ENCODE results near the gene DAGLB. TPM values are rescaled to one million over a fixed set of nuclear protein-coding genes. Genes with fewer than 3 reads are reported as not detected.
A peak's percentile ranks its signal among the peaks of the same experiment; 100 is the strongest.

The DAGLB gene
- total and polyA plus RNA-seq, 2 of the 8 experiments (the other 6 are each of a cell fraction or from before 2014, with no cell fraction given) = 27.0 to 39.6 TPM

- POLR2A ChIA-PET (ENCODE audit: partially characterized antibody) = interaction anchor here (0.9 to 1.7 kb wide), 4 partner anchors 9 to 27 kb away, joined by 3 to 10 read pairs (median 6); no protein-coding TSS in a partner anchor
- Histone ChIP-seq H3K27ac (ENCODE audit: low read depth, low read length) (peak overlapping the region; percentile 1; the same call in 1 of the 2 replicates), H2BK15ac (ENCODE audit: low read length) (no peak overlapping the region)
- TF ChIP-seq HDAC6 (IDR thresholded peaks at IDR 0.05; ENCODE audit: low read depth, low read length) (no peak), JUN (IDR thresholded peaks at IDR 0.05; ENCODE audit: low read depth, low read length) (no peak), ATF3 (IDR thresholded peaks at IDR 0.05; ENCODE audit: insufficient read depth, low read depth, low read length) (no peak), USF2 (IDR thresholded peaks at IDR 0.05; ENCODE audit: low read length) (peak; percentile 60), TAF7 (optimal IDR thresholded peaks at IDR 0.05; ENCODE audit: borderline replicate concordance, low read depth, low read length) (no peak), CBX8 (IDR thresholded peaks at IDR 0.05; ENCODE audit: borderline replicate concordance, low read depth, low read length) (no peak), BACH1 (IDR thresholded peaks at IDR 0.05; ENCODE audit: low read length) (no peak), RXRA (IDR thresholded peaks at IDR 0.05; ENCODE audit: insufficient read depth, low read depth, low read length) (no peak), ZNF274 (IDR thresholded peaks at IDR 0.05; ENCODE audit: borderline replicate concordance, extremely low read depth, low read length) (no peak), SP4 (IDR thresholded peaks at IDR 0.05; ENCODE audit: low read length) (no peak), SIN3A (conservative IDR thresholded peaks at IDR 0.05 in 1 of 2, IDR thresholded peaks at IDR 0.05 in 1 of 2; ENCODE audit: low read depth in 1 of 2, low read length in 2 of 2) (no peak)
These were observed 31.1 kb downstream of the DAGLB start for GRCh38 chr7:6416516-6417145.

More at GRCh38 chr7:6416516-6417145, 31.1 kb downstream of the DAGLB start:
- H3K4me1 ChIP-seq (replicated peaks in 1 of 4; ENCODE audit: control insufficient read depth in 3 of 4, insufficient read depth in 4 of 4, low read length in 3 of 4) = peaks cover 0 to 3% (median 0%) of the 10 kb centered on the region in 4 experiments; a peak in 1 of 7 replicates
- H3K9me3 ChIP-seq (ENCODE audit: insufficient read depth in 2 of 2, low read depth in 1 of 2, low read length in 1 of 2) = peaks cover 2 to 3% of the 10 kb centered on the region in 2 experiments
- no peak overlapping the region for H2BK120ac ChIP-seq (replicated peaks; ENCODE audit: low read depth, low read length)
- H3K23me2 ChIP-seq (ENCODE audit: low read depth, low read length) = no peaks in the 10 kb centered on the region
- H4K91ac ChIP-seq (replicated peaks; ENCODE audit: insufficient read length, low read length) = no peak overlapping the region
- H2BK12ac ChIP-seq (ENCODE audit: low read depth, low read length) = no peak overlapping the region
- no peak overlapping the region for H3K4me3 ChIP-seq (ENCODE audit: extremely low read depth in 1 of 4, insufficient read depth in 2 of 4, low read depth in 3 of 4, low read length in 4 of 4)
- H3K9ac ChIP-seq (replicated peaks in 1 of 4; ENCODE audit: extremely low read depth in 1 of 4, low read depth in 3 of 4, low read length in 3 of 4) = no peak overlapping the region
- no peak overlapping the region for H2BK20ac ChIP-seq (ENCODE audit: low read length)
- no peak overlapping the region for H4K5ac ChIP-seq (ENCODE audit: insufficient read length, low read depth, low read length)
- no peak overlapping the region for H2BK5ac ChIP-seq (ENCODE audit: low read depth, low read length)
- H4K20me1 ChIP-seq (replicated peaks in 1 of 2; ENCODE audit: control insufficient read depth in 1 of 2, insufficient read depth in 2 of 2, low read length in 2 of 2) = peaks cover 5 to 12% of the 10 kb centered on the region in 2 experiments
- FAIRE-seq (no peak), DNase-seq (ENCODE audit: low read depth in 1 of 2, low spot score in 2 of 2) (peak; percentile 34 to 76)
- no peak overlapping the region for H4K8ac ChIP-seq (ENCODE audit: extremely low read depth, insufficient read depth, low read length)
- H2AK5ac ChIP-seq (ENCODE audit: low read depth, low read length) = no peak overlapping the region
- peak overlapping the region in 1 of 2 experiments; percentile 10; a peak in 1 of 4 replicates for H3K4me2 ChIP-seq (ENCODE audit: insufficient read depth in 1 of 2, low read depth in 2 of 2, low read length in 2 of 2)
- WGBS, 2 experiments (ENCODE audit: extremely low coverage in 1 of 2, insufficient coverage in 1 of 2, insufficient read length in 1 of 2, insufficient replicate concordance in 2 of 2, low coverage in 1 of 2, low lambda C conversion rate in 2 of 2, missing lambda C conversion rate in 1 of 2) = 91% methylated on average over 23 of the region's 23 CpGs; no CpG with 5 or more reads in 1 of the 2 experiments
- H3K36me3 ChIP-seq (ENCODE audit: control insufficient read depth in 2 of 4, insufficient read depth in 4 of 4, low read length in 3 of 4) = peaks cover 19 to 67% (median 30%) of the 10 kb centered on the region in 4 experiments
- no peak overlapping the region for H2AFZ ChIP-seq (ENCODE audit: low read length)
- no peaks in the 10 kb centered on the region for H3K79me2 ChIP-seq (ENCODE audit: control insufficient read depth in 1 of 2, insufficient read depth in 2 of 2, low read length in 2 of 2)
- H3K27me3 ChIP-seq (replicated peaks in 1 of 4; ENCODE audit: control insufficient read depth in 3 of 4, extremely low read depth in 1 of 4, insufficient read depth in 3 of 4, low read length in 3 of 4) = no peaks in the 10 kb centered on the region
- no peak overlapping the region for H3K14ac ChIP-seq (ENCODE audit: insufficient read length)
- H3K4ac ChIP-seq (replicated peaks; ENCODE audit: insufficient read length, low read depth, low read length) = no peak overlapping the region
- H3K56ac ChIP-seq (replicated peaks; ENCODE audit: insufficient read length, low read depth, low read length) = no peak overlapping the region
- H3K18ac ChIP-seq (ENCODE audit: extremely low read depth, low read length) = no peak overlapping the region; the same call in 1 of the 2 replicates
- no peaks in the 10 kb centered on the region for H3K79me1 ChIP-seq (ENCODE audit: low read depth, low read length)
- CTCF ChIA-PET (ENCODE audit: partially characterized antibody) = interaction anchor here (0.7 to 1.9 kb wide), 7 partner anchors 9 to 72 kb away, joined by 3 to 8 read pairs (median 3); no protein-coding TSS in a partner anchor
- H3K23ac ChIP-seq (ENCODE audit: insufficient read length) = no peak overlapping the region
